ENCODE data around the gene POU3F3.

GRCh38 chr2:104889960-104890684 is 36.2 kb downstream of the POU3F3 start:
- TF ChIP-seq CTCF (IDR thresholded peaks at IDR 0.05; ENCODE audit: insufficient read depth, low read length) (no peak), GABPA (IDR thresholded peaks at IDR 0.05; ENCODE audit: low read depth) (no peak), POLR2AphosphoS5 (IDR thresholded peaks at IDR 0.05; ENCODE audit: low read depth) (no peak), REST (IDR thresholded peaks at IDR 0.05; ENCODE audit: insufficient replicate concordance, low read depth) (no peak), SPI1 (IDR thresholded peaks at IDR 0.05; ENCODE audit: borderline replicate concordance, low read depth) (peak; percentile 15; the same call in 1 of the 2 replicates)
